ENCODE results near the gene OTOF.

- TF ChIP-seq CTCF (IDR thresholded peaks at IDR 0.05; ENCODE audit: extremely low read depth in 1 of 2, insufficient read depth in 1 of 2, low read depth in 1 of 2, low read length in 2 of 2) = no peak
- TF ChIP-seq EZH2 (IDR thresholded peaks at IDR 0.05; ENCODE audit: borderline replicate concordance, low read depth, low read length, severe bottlenecking) = no peak
- no peak for TF ChIP-seq MYC (IDR thresholded peaks at IDR 0.05; ENCODE audit: low read depth, low read length)
- TF ChIP-seq POLR2A (IDR thresholded peaks at IDR 0.05; ENCODE audit: low read depth, low read length) = no peak
- no peak for TF ChIP-seq POLR2AphosphoS5 (IDR thresholded peaks at IDR 0.05; ENCODE audit: insufficient read depth, low read depth, low read length)
- no peak for TF ChIP-seq JUN (IDR thresholded peaks at IDR 0.05; ENCODE audit: borderline replicate concordance, insufficient read depth, insufficient read length, low read depth)
- no peak for TF ChIP-seq MAX (IDR thresholded peaks at IDR 0.05; ENCODE audit: insufficient read depth, insufficient read length)
These were observed 2.9 kb upstream of the OTOF start for GRCh38 chr2:26480566-26481423.

Measured in endothelial cell of umbilical vein (primary cell).